ENCODE data around the gene TBX2. TPM values are rescaled to one million over a fixed set of nuclear protein-coding genes. Genes with fewer than 3 reads are reported as not detected.

The TBX2 gene
- total RNA-seq, 1 experiment from 2014 or later, result 0.08 TPM

GRCh38 chr17:61368832-61369450 is 30.7 kb upstream of the TBX2 start:
- DNase-seq (ENCODE audit: low spot score), result no peak

- DNase-seq (ENCODE audit: low spot score), result no peak
Observed at GRCh38 chr17:61369751-61370150, 29.9 kb upstream of the TBX2 start.

- DNase-seq (ENCODE audit: low spot score), result no peak
Observed at GRCh38 chr17:61371179-61371578, 28.5 kb upstream of the TBX2 start.

- DNase-seq (ENCODE audit: low spot score), result no peak
Observed at GRCh38 chr17:61371606-61372005, 28.0 kb upstream of the TBX2 start.

- DNase-seq (ENCODE audit: low spot score), result no peak
Observed at GRCh38 chr17:61372436-61372835, 27.2 kb upstream of the TBX2 start.

- no peak for DNase-seq (ENCODE audit: low spot score)
Observed at GRCh38 chr17:61376931-61377838, 22.5 kb upstream of the TBX2 start.

- no peak for DNase-seq (ENCODE audit: low spot score)
Observed at GRCh38 chr17:61378658-61379456, 20.8 kb upstream of the TBX2 start.

GRCh38 chr17:61379457-61380216 is 20.0 kb upstream of the TBX2 start:
- no peak for DNase-seq (ENCODE audit: low spot score)

- DNase-seq (ENCODE audit: low spot score), result no peak
Observed at GRCh38 chr17:61380217-61380835, 19.3 kb upstream of the TBX2 start.

GRCh38 chr17:61380836-61381525 is 18.7 kb upstream of the TBX2 start:
- DNase-seq (ENCODE audit: low spot score), result no peak

GRCh38 chr17:61381537-61381936 is 18.1 kb upstream of the TBX2 start:
- DNase-seq (ENCODE audit: low spot score), result no peak

GRCh38 chr17:61382796-61383688 is 16.6 kb upstream of the TBX2 start:
- DNase-seq (ENCODE audit: low spot score), result no peak

GRCh38 chr17:61383689-61384201 is 15.9 kb upstream of the TBX2 start:
- DNase-seq (ENCODE audit: low spot score), result no peak

GRCh38 chr17:61384354-61384691 is 15.3 kb upstream of the TBX2 start:
- DNase-seq (ENCODE audit: low spot score), result no peak

- DNase-seq (ENCODE audit: low spot score), result no peak
Observed at GRCh38 chr17:61384692-61385576, 14.7 kb upstream of the TBX2 start.

- DNase-seq (ENCODE audit: low spot score), result no peak
Observed at GRCh38 chr17:61385577-61386236, 13.9 kb upstream of the TBX2 start.

- DNase-seq (ENCODE audit: low spot score), result no peak
Observed at GRCh38 chr17:61386251-61386650, 13.4 kb upstream of the TBX2 start.

GRCh38 chr17:61387011-61387410 is 12.6 kb upstream of the TBX2 start:
- no peak for DNase-seq (ENCODE audit: low spot score)
